ENCODE data around the gene CNTNAP2. TPM values are rescaled to one million over a fixed set of nuclear protein-coding genes. Genes with fewer than 3 reads are reported as not detected.

Gene CNTNAP2
- total and polyA plus RNA-seq, 3 experiments from 2014 or later = not detected

- no peak overlapping the region for H3K27ac Mint-ChIP-seq
- H3K27me3 Mint-ChIP-seq = no peaks in the 10 kb centered on the region
- no peak for DNase-seq
- no peaks in the 10 kb centered on the region for H3K4me1 ChIP-seq (ENCODE audit: insufficient read depth, low read length)
- H3K9me3 ChIP-seq (ENCODE audit: low read length) = no peaks in the 10 kb centered on the region
- H3K4me3 ChIP-seq (ENCODE audit: low read length) = no peak overlapping the region
- H3K36me3 Mint-ChIP-seq = no peaks in the 10 kb centered on the region
- peaks cover 7 to 32% (median 18%) of the 10 kb centered on the region in 5 donors for H3K9me3 Mint-ChIP-seq
- no peaks in the 10 kb centered on the region for H3K27me3 ChIP-seq (ENCODE audit: insufficient read depth, low read length, poor library complexity, severe bottlenecking)
- H3K4me3 Mint-ChIP-seq = no peak overlapping the region
- POLR2A ChIA-PET = no interaction called here
- no peaks in the 10 kb centered on the region for H3K36me3 ChIP-seq (ENCODE audit: insufficient read depth, low read length)
- no peaks in the 10 kb centered on the region for H3K4me1 Mint-ChIP-seq
- CTCF ChIA-PET = no interaction called here
- no peak overlapping the region for H3K27ac ChIP-seq (ENCODE audit: low read depth, low read length)
These were observed 475.4 kb downstream of the CNTNAP2 start for GRCh38 chr7:146591976-146592375.

- no peak for DNase-seq
- no peaks in the 10 kb centered on the region for H3K4me1 ChIP-seq (ENCODE audit: insufficient read depth, low read length)
- no peak overlapping the region for H3K4me3 ChIP-seq (ENCODE audit: low read length)
- H3K27me3 ChIP-seq (ENCODE audit: insufficient read depth, low read length, poor library complexity, severe bottlenecking) = no peaks in the 10 kb centered on the region
- Mint-ChIP-seq H3K36me3 (peaks cover 0 to 1% (median 0%) of the 10 kb centered on the region in 3 donors), H3K27me3 (no peaks in the 10 kb centered on the region), H3K9me3 (peaks cover 0 to 13% (median 5%) of the 10 kb centered on the region in 5 donors), H3K4me1 (no peaks in the 10 kb centered on the region), H3K4me3 (no peak overlapping the region), H3K27ac (no peak overlapping the region)
- H3K9me3 ChIP-seq (ENCODE audit: low read length) = no peaks in the 10 kb centered on the region
- H3K27ac ChIP-seq (ENCODE audit: low read depth, low read length) = no peak overlapping the region
- ChIA-PET CTCF (no interaction called here), POLR2A (no interaction called here)
- H3K36me3 ChIP-seq (ENCODE audit: insufficient read depth, low read length) = no peaks in the 10 kb centered on the region
These were observed 490.0 kb downstream of the CNTNAP2 start for GRCh38 chr7:146606628-146607027.

GRCh38 chr7:146619641-146620040, 503.0 kb downstream of the CNTNAP2 start:
- no peak for DNase-seq
- no peak overlapping the region for H3K4me3 Mint-ChIP-seq
- no peaks in the 10 kb centered on the region for H3K4me1 Mint-ChIP-seq
- Histone ChIP-seq H3K4me3 (ENCODE audit: low read length) (no peak overlapping the region), H3K36me3 (ENCODE audit: insufficient read depth, low read length) (no peaks in the 10 kb centered on the region), H3K4me1 (ENCODE audit: insufficient read depth, low read length) (no peaks in the 10 kb centered on the region), H3K9me3 (ENCODE audit: low read length) (no peaks in the 10 kb centered on the region), H3K27ac (ENCODE audit: low read depth, low read length) (no peak overlapping the region), H3K27me3 (ENCODE audit: insufficient read depth, low read length, poor library complexity, severe bottlenecking) (no peaks in the 10 kb centered on the region)
- no peaks in the 10 kb centered on the region for H3K36me3 Mint-ChIP-seq
- H3K27me3 Mint-ChIP-seq = no peaks in the 10 kb centered on the region
- no peak overlapping the region for H3K27ac Mint-ChIP-seq
- CTCF ChIA-PET = no interaction called here
- peaks cover 0 to 21% (median 4%) of the 10 kb centered on the region in 5 donors for H3K9me3 Mint-ChIP-seq
- POLR2A ChIA-PET = no interaction called here

- peaks cover 0 to 25% (median 8%) of the 10 kb centered on the region in 5 donors for H3K9me3 Mint-ChIP-seq
- Histone ChIP-seq H3K9me3 (ENCODE audit: low read length) (no peaks in the 10 kb centered on the region), H3K4me3 (ENCODE audit: low read length) (no peak overlapping the region), H3K36me3 (ENCODE audit: insufficient read depth, low read length) (no peaks in the 10 kb centered on the region), H3K27me3 (ENCODE audit: insufficient read depth, low read length, poor library complexity, severe bottlenecking) (no peaks in the 10 kb centered on the region), H3K27ac (ENCODE audit: low read depth, low read length) (no peak overlapping the region), H3K4me1 (ENCODE audit: insufficient read depth, low read length) (no peaks in the 10 kb centered on the region)
- H3K4me1 Mint-ChIP-seq = no peaks in the 10 kb centered on the region
- H3K36me3 Mint-ChIP-seq = no peaks in the 10 kb centered on the region
- H3K4me3 Mint-ChIP-seq = no peak overlapping the region
- ChIA-PET CTCF (no interaction called here), POLR2A (no interaction called here)
- DNase-seq = no peak
- H3K27ac Mint-ChIP-seq = no peak overlapping the region
- H3K27me3 Mint-ChIP-seq = no peaks in the 10 kb centered on the region
These were observed 510.3 kb downstream of the CNTNAP2 start for GRCh38 chr7:146626912-146627311.

- Mint-ChIP-seq H3K36me3 (no peaks in the 10 kb centered on the region), H3K9me3 (peaks cover 3 to 30% (median 7%) of the 10 kb centered on the region in 5 donors), H3K27me3 (no peaks in the 10 kb centered on the region), H3K4me3 (no peak overlapping the region), H3K4me1 (no peaks in the 10 kb centered on the region), H3K27ac (no peak overlapping the region)
- Histone ChIP-seq H3K9me3 (ENCODE audit: low read length) (no peaks in the 10 kb centered on the region), H3K27me3 (ENCODE audit: insufficient read depth, low read length, poor library complexity, severe bottlenecking) (no peaks in the 10 kb centered on the region), H3K4me3 (ENCODE audit: low read length) (no peak overlapping the region), H3K27ac (ENCODE audit: low read depth, low read length) (no peak overlapping the region), H3K4me1 (ENCODE audit: insufficient read depth, low read length) (no peaks in the 10 kb centered on the region), H3K36me3 (ENCODE audit: insufficient read depth, low read length) (no peaks in the 10 kb centered on the region)
- no peak for DNase-seq
- ChIA-PET POLR2A (no interaction called here), CTCF (no interaction called here)
These were observed 518.8 kb downstream of the CNTNAP2 start for GRCh38 chr7:146635205-146636032.

GRCh38 chr7:146636033-146636356, 519.4 kb downstream of the CNTNAP2 start:
- POLR2A ChIA-PET = no interaction called here
- Mint-ChIP-seq H3K27ac (no peak overlapping the region), H3K27me3 (no peaks in the 10 kb centered on the region), H3K9me3 (peaks cover 5 to 25% (median 8%) of the 10 kb centered on the region in 5 donors), H3K36me3 (no peaks in the 10 kb centered on the region), H3K4me3 (no peak overlapping the region), H3K4me1 (no peaks in the 10 kb centered on the region)
- no peak for DNase-seq
- CTCF ChIA-PET = no interaction called here
- no peaks in the 10 kb centered on the region for H3K27me3 ChIP-seq (ENCODE audit: insufficient read depth, low read length, poor library complexity, severe bottlenecking)
- H3K4me1 ChIP-seq (ENCODE audit: insufficient read depth, low read length) = no peaks in the 10 kb centered on the region
- H3K36me3 ChIP-seq (ENCODE audit: insufficient read depth, low read length) = no peaks in the 10 kb centered on the region
- no peaks in the 10 kb centered on the region for H3K9me3 ChIP-seq (ENCODE audit: low read length)
- no peak overlapping the region for H3K4me3 ChIP-seq (ENCODE audit: low read length)
- H3K27ac ChIP-seq (ENCODE audit: low read depth, low read length) = no peak overlapping the region

- Mint-ChIP-seq H3K9me3 (peaks cover 6 to 28% (median 8%) of the 10 kb centered on the region in 5 donors), H3K36me3 (no peaks in the 10 kb centered on the region), H3K4me3 (no peak overlapping the region), H3K27ac (no peak overlapping the region), H3K27me3 (no peaks in the 10 kb centered on the region), H3K4me1 (no peaks in the 10 kb centered on the region)
- no peaks in the 10 kb centered on the region for H3K9me3 ChIP-seq (ENCODE audit: low read length)
- no peak for DNase-seq
- ChIA-PET POLR2A (no interaction called here), CTCF (no interaction called here)
- no peak overlapping the region for H3K27ac ChIP-seq (ENCODE audit: low read depth, low read length)
- no peak overlapping the region for H3K4me3 ChIP-seq (ENCODE audit: low read length)
- no peaks in the 10 kb centered on the region for H3K27me3 ChIP-seq (ENCODE audit: insufficient read depth, low read length, poor library complexity, severe bottlenecking)
- no peaks in the 10 kb centered on the region for H3K36me3 ChIP-seq (ENCODE audit: insufficient read depth, low read length)
- H3K4me1 ChIP-seq (ENCODE audit: insufficient read depth, low read length) = no peaks in the 10 kb centered on the region
These were observed 520.0 kb downstream of the CNTNAP2 start for GRCh38 chr7:146636581-146636980.

- no peaks in the 10 kb centered on the region for H3K27me3 ChIP-seq (ENCODE audit: insufficient read depth, low read length, poor library complexity, severe bottlenecking)
- CTCF ChIA-PET = no interaction called here
- H3K4me1 ChIP-seq (ENCODE audit: insufficient read depth, low read length) = no peaks in the 10 kb centered on the region
- no peak overlapping the region for H3K4me3 ChIP-seq (ENCODE audit: low read length)
- no peak for DNase-seq
- H3K36me3 Mint-ChIP-seq = no peaks in the 10 kb centered on the region
- no peak overlapping the region for H3K27ac Mint-ChIP-seq
- H3K4me3 Mint-ChIP-seq = no peak overlapping the region
- H3K9me3 Mint-ChIP-seq = peaks cover 5 to 21% (median 7%) of the 10 kb centered on the region in 5 donors
- no peaks in the 10 kb centered on the region for H3K27me3 Mint-ChIP-seq
- POLR2A ChIA-PET = no interaction called here
- no peak overlapping the region for H3K27ac ChIP-seq (ENCODE audit: low read depth, low read length)
- no peaks in the 10 kb centered on the region for H3K36me3 ChIP-seq (ENCODE audit: insufficient read depth, low read length)
- H3K9me3 ChIP-seq (ENCODE audit: low read length) = no peaks in the 10 kb centered on the region
- no peaks in the 10 kb centered on the region for H3K4me1 Mint-ChIP-seq
These were observed 522.7 kb downstream of the CNTNAP2 start for GRCh38 chr7:146639291-146639690.

Measured in CD8-positive, alpha-beta memory T cell (primary cell).